K562 (cell line): ENCODE results near the gene CTSS. TPM values are rescaled to one million over a fixed set of nuclear protein-coding genes. Genes with fewer than 3 reads are reported as not detected.
A peak's percentile ranks its signal among the peaks of the same experiment; 100 is the strongest.

Source experiments
- ATAC-seq: fragments of 200-7000 bp; cut with Tn5 transposase; 3 replicates; pipeline ENCODE4 v1.9.1; 2020; ENCODE audit warnings: moderate library complexity
- BruUV-seq: library from RNA; stranded (reverse); fragments of 400-500 nt; replicated peaks from 2 replicates; lab custom pipeline; 2021; lab: Mats Ljungman, UMichigan
- CTCF ChIA-PET: fragments of 300-600 bp; formaldehyde crosslinking; extraction: SDS; loops from one replicate; lab custom pipeline; 2021; ENCODE audit warnings: low intra/inter-chr PET ratio; lab: Yijun Ruan, JAX
- POLR2A ChIA-PET: fragments of 300-600, 350-650 bp; sonication (Branson Sonifier 250); formaldehyde crosslinking; extraction: SDS; loops from one replicate; lab custom pipeline; 2021; ENCODE audit warnings: antibody characterized with exemption, inconsistent platforms; lab: Yijun Ruan, JAX
- DNase-seq, 4 experiments: peaks; one replicate each; pipeline versions ENCODE4 v3.0.0 to v3.0.0-alpha.2; 2011 to 2018; ENCODE audit warnings: low spot score in 3 of 4, mixed read lengths in 3 of 4; ENCODE audit errors: extremely low read depth in 1 of 4
- FAIRE-seq: peaks from 2 replicates; lab custom pipeline; 2011; peaks lifted over from hg19 to GRCh38; lab: Jason Lieb, UNC
- H2AFZ ChIP-seq: 2 replicates; pipeline ENCODE4 v1.6.0; 2011; ENCODE audit warnings: low read depth, low read length, control low read depth, inconsistent platforms
- H3K27ac ChIP-seq: fragments of 200-600 bp; 3 replicates; pipeline ENCODE4 v1.8.0; 2011; ENCODE audit warnings: low read depth, mild to moderate bottlenecking, control low read depth, inconsistent platforms, low read length, moderate library complexity, mixed read lengths; ENCODE audit errors: extremely low read depth
- H3K27me3 ChIP-seq, 2 experiments: fragments of 300-600 bp in 1 of 2; 2 replicates in 1 of 2; 3 replicates in 1 of 2; pipeline versions ENCODE4 v1.6.0 to v1.8.0; 2011; ENCODE audit warnings: inconsistent platforms in 2 of 2, low read length in 2 of 2, mild to moderate bottlenecking in 1 of 2, mixed read lengths in 1 of 2, moderate library complexity in 1 of 2; ENCODE audit not compliant: control insufficient read depth in 2 of 2, insufficient read depth in 2 of 2
- H3K36me3 ChIP-seq: fragments of 300-600 bp; 3 replicates; pipeline ENCODE4 v1.8.0; 2011; ENCODE audit warnings: mild to moderate bottlenecking, low read length, inconsistent platforms; ENCODE audit not compliant: control insufficient read depth, insufficient read depth
- H3K4me1 ChIP-seq, 2 experiments: fragments of 200-600 bp in 1 of 2; replicated peaks in 1 of 2; 2 replicates in 1 of 2; 3 replicates in 1 of 2; pipeline versions ENCODE4 v1.5.1 to v1.8.0; 2011; ENCODE audit warnings: inconsistent platforms in 2 of 2, low read length in 2 of 2, mild to moderate bottlenecking in 1 of 2, mixed read lengths in 1 of 2, moderate library complexity in 1 of 2; ENCODE audit not compliant: control insufficient read depth in 2 of 2, insufficient read depth in 2 of 2
- H3K4me2 ChIP-seq: 2 replicates; pipeline ENCODE4 v1.6.1; 2011; ENCODE audit warnings: low read length, control low read depth, inconsistent platforms, mixed read lengths; ENCODE audit not compliant: insufficient read depth
- H3K4me3 ChIP-seq: fragments of 200-600 bp; sonication (generic), shearing (Covaris generic); 2 replicates; pipeline ENCODE4 v1.5.1; 2016; ENCODE audit warnings: control low read depth, inconsistent platforms
- H3K79me2 ChIP-seq: fragments of 200-600 bp; 3 replicates; pipeline ENCODE4 v1.8.0; 2011; ENCODE audit warnings: low read length, inconsistent platforms; ENCODE audit not compliant: control insufficient read depth, insufficient read depth
- H3K9ac ChIP-seq, 2 experiments: 2 replicates each; pipeline versions ENCODE4 v1.6.0 to v1.6.1; 2011; ENCODE audit warnings: low read depth in 2 of 2, low read length in 2 of 2, control low read depth in 1 of 2, inconsistent platforms in 1 of 2, mild to moderate bottlenecking in 1 of 2, mixed read lengths in 1 of 2; ENCODE audit not compliant: insufficient read depth in 1 of 2
- H3K9me1 ChIP-seq: one replicate; pipeline ENCODE4 v1.6.0; 2011; ENCODE audit warnings: inconsistent platforms, mild to moderate bottlenecking, low read length, moderate library complexity; ENCODE audit not compliant: control insufficient read depth, insufficient read depth
- H3K9me3 ChIP-seq: replicated peaks from 2 replicates; pipeline ENCODE4 v1.5.1; 2011; ENCODE audit warnings: low read depth, low read length, inconsistent platforms; ENCODE audit not compliant: control insufficient read depth, insufficient read depth
- H4K20me1 ChIP-seq: replicated peaks from 2 replicates; pipeline ENCODE4 v1.6.1; 2011; ENCODE audit warnings: low read length, inconsistent platforms, mixed read lengths; ENCODE audit not compliant: control insufficient read depth, insufficient read depth
- EHMT2 ChIP-seq: fragments of 450-650 bp; IDR thresholded peaks from 2 replicates; pipeline ENCODE4 v1.6.1; 2018; ENCODE audit warnings: antibody characterized with exemption
- FOS ChIP-seq: IDR thresholded peaks from 3 replicates; pipeline ENCODE4 v1.6.1; 2011; ENCODE audit not compliant: insufficient read length; ENCODE audit errors: extremely low read depth
- ILK ChIP-seq: fragments of 450-650 bp; IDR thresholded peaks from 2 replicates; pipeline ENCODE4 v1.6.1; 2016; ENCODE audit warnings: missing genetic modification characterization, low read depth, mild to moderate bottlenecking, missing compliant biosample characterization, moderate library complexity, borderline replicate concordance
- MEIS2 ChIP-seq: fragments of 450-650 bp; IDR thresholded peaks from 2 replicates; pipeline ENCODE4 v1.6.1; 2014; ENCODE audit warnings: mild to moderate bottlenecking; ENCODE audit not compliant: partially characterized antibody
- MTF1 ChIP-seq: fragments of 250-450 bp; sonication (Bioruptor Pico); IDR thresholded peaks from 2 replicates; pipeline ENCODE4 v1.9.0; 2021; ENCODE audit warnings: moderate library complexity, mild to moderate bottlenecking, inconsistent platforms, borderline replicate concordance
- NR2F6 ChIP-seq: fragments of 450-650 bp; formaldehyde crosslinking; IDR thresholded peaks from 2 replicates; pipeline ENCODE4 v1.4.0; 2020; ENCODE audit warnings: mild to moderate bottlenecking
- RFX1 ChIP-seq: fragments of 450-650 bp; IDR thresholded peaks from 2 replicates; pipeline ENCODE4 v1.6.1; 2016; ENCODE audit warnings: mild to moderate bottlenecking, moderate library complexity
- TAL1 ChIP-seq: fragments of 450-650 bp; IDR thresholded peaks from 2 replicates; pipeline ENCODE4 v1.6.1; 2016; ENCODE audit warnings: mild to moderate bottlenecking
- XRCC4 ChIP-seq: IDR thresholded peaks from one replicate; pipeline ENCODE4 v1.6.1; 2011; ENCODE audit not compliant: insufficient read depth, insufficient read length; ENCODE audit errors: extremely low read depth
- WGBS: fragments of 100-300 bp; shearing (Covaris generic); methylation state at CpG from one replicate; pipeline ENCODE4 v1.1.6; 2016; ENCODE audit warnings: low coverage, mixed read lengths; ENCODE audit not compliant: insufficient coverage; ENCODE audit errors: missing lambda C conversion rate; 5-methylcytosine and 5-hydroxymethylcytosine counted together
- in situ Hi-C: fragments of 300-500 bp; cut with MboI; formaldehyde crosslinking; loops from 4 replicates; pipeline ENCODE4 v1.15.0; 2018; ENCODE audit warnings: inconsistent platforms, mixed read lengths
- intact Hi-C: fragments of 100-400 bp; cut with micrococcal nuclease; formaldehyde crosslinking; loops from 2 replicates; pipeline ENCODE4 v1.14.2; 2022
- polyA plus RNA-seq, 8 experiments: library from polyadenylated mRNA; depleted of rRNA in 4 of 8; stranded (reverse) in 5 of 8; unstranded in 3 of 8; fragments of >200 nt; fragmentation: Nextera tagmentation in 2 of 8; fragmentation: Illumina TruSeq in 1 of 8; extraction: Ambion mirVana in 2 of 8; extraction: Trizol in 1 of 8; gene quantifications; 2 replicates each; pipeline versions ENCODE4 v1.2.1 to v1.2.3, GENCODE V29; 2011 to 2014; ENCODE audit warnings: inconsistent platforms in 1 of 8, missing spikeins in 1 of 8
- total RNA-seq, 7 experiments: library from RNA; depleted of rRNA in 6 of 7; stranded (reverse); fragments of >200 nt in 6 of 7; fragmentation: Illumina TruSeq in 2 of 7; extraction: Trizol in 2 of 7; gene quantifications; 2 replicates each; pipeline versions ENCODE4 v1.2.1 to v1.2.3, GENCODE V29; 2011 to 2021; ENCODE audit warnings: low replicate concordance in 1 of 7
- TF ChIP-seq, protein P1 (sequence below): fragments of 250-450 bp; sonication (Bioruptor Pico); IDR thresholded peaks from 2 replicates; pipeline ENCODE4 v1.8.0; 2022; ENCODE audit warnings: inconsistent platforms, mild to moderate bottlenecking, moderate library complexity, borderline replicate concordance
- TF ChIP-seq, protein P2 (sequence below), 2 experiments: fragments of 450-650 bp; conservative IDR thresholded peaks; 2 replicates each; pipeline ENCODE4 v1.6.1; 2017; ENCODE audit warnings: mild to moderate bottlenecking in 2 of 2, moderate library complexity in 2 of 2
- TF ChIP-seq, protein P3 (sequence below): sonication (generic); formaldehyde crosslinking; IDR thresholded peaks from 2 replicates; pipeline ENCODE4 v1.8.0; 2023; ENCODE audit warnings: missing genetic modification reagents, mild to moderate bottlenecking, borderline replicate concordance
- TF ChIP-seq, protein P4 (sequence below): fragments of 450-650 bp; formaldehyde crosslinking; IDR thresholded peaks from 2 replicates; pipeline ENCODE4 v1.4.0; 2020; ENCODE audit warnings: mild to moderate bottlenecking, moderate library complexity

The CTSS gene
- total and polyA plus RNA-seq, 9 of the 15 experiments (the other 6 are each of a cell fraction or from before 2014, with no cell fraction given), result 8.6 to 24.9 (median 10.3) TPM

DNA sequence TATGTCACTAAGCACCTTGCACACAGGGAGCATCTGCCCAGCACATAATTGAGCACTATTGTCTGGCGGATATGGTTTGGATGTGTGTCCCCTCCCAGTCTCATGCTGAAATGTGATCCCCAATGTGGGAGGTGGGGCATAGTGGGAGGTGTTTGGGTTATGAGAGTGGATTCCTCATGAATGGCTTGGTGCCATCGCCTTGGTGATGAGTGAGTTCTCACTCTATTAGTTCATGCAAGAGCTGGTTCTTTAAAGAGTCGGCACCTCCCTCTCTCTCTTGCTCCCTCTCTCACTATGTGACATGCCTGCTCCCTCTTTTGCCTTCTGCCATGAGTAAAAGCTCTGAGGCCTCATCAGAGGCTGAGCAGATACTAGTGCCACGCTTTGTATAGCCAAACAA, 32.9 kb upstream of the CTSS start:
- BruUV-seq, result no TSS peak
- no peaks in the 10 kb centered on the region for H4K20me1 ChIP-seq
- intact Hi-C loops, result no loop called here
- peak overlapping the region; percentile 5; the same call in 1 of the 2 replicates for H3K4me2 ChIP-seq
- 43% methylated on average over 4 of the region's 4 CpGs for WGBS
- peak; percentile 74 for ATAC-seq
- in situ Hi-C loops, result no loop called here
- CTCF ChIA-PET, result no interaction called here
- H2AFZ ChIP-seq, result peak overlapping the region; percentile 49; the same call in 1 of the 2 replicates
- FAIRE-seq, result no peak
- POLR2A ChIA-PET, result interaction anchor here (0.6 to 1.6 kb wide), 3 partner anchors 8 to 98 kb away, joined by 3 read pairs; no protein-coding TSS in a partner anchor
- no peak overlapping the region for H3K27ac ChIP-seq
- no peaks in the 10 kb centered on the region for H3K9me3 ChIP-seq
- TF ChIP-seq TAL1 (no peak), XRCC4 (no peak), FOS (no peak), MTF1 (no peak), NR2F6 (no peak), RFX1 (peak; percentile 20; the same call in 1 of the 2 replicates), ILK (tag) (no peak), EHMT2 (no peak), MEIS2 (peak; percentile 33)
- TF ChIP-seq, protein P1, sequence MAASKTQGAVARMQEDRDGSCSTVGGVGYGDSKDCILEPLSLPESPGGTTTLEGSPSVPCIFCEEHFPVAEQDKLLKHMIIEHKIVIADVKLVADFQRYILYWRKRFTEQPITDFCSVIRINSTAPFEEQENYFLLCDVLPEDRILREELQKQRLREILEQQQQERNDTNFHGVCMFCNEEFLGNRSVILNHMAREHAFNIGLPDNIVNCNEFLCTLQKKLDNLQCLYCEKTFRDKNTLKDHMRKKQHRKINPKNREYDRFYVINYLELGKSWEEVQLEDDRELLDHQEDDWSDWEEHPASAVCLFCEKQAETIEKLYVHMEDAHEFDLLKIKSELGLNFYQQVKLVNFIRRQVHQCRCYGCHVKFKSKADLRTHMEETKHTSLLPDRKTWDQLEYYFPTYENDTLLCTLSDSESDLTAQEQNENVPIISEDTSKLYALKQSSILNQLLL (CRISPR knock-in tag), result no peak
- TF ChIP-seq, protein P2, sequence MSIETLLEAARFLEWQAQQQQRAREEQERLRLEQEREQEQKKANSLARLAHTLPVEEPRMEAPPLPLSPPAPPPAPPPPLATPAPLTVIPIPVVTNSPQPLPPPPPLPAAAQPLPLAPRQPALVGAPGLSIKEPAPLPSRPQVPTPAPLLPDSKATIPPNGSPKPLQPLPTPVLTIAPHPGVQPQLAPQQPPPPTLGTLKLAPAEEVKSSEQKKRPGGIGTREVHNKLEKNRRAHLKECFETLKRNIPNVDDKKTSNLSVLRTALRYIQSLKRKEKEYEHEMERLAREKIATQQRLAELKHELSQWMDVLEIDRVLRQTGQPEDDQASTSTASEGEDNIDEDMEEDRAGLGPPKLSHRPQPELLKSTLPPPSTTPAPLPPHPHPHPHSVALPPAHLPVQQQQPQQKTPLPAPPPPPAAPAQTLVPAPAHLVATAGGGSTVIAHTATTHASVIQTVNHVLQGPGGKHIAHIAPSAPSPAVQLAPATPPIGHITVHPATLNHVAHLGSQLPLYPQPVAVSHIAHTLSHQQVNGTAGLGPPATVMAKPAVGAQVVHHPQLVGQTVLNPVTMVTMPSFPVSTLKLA (conservative IDR thresholded peaks at IDR 0.05), result no peak
- TF ChIP-seq, protein P3, sequence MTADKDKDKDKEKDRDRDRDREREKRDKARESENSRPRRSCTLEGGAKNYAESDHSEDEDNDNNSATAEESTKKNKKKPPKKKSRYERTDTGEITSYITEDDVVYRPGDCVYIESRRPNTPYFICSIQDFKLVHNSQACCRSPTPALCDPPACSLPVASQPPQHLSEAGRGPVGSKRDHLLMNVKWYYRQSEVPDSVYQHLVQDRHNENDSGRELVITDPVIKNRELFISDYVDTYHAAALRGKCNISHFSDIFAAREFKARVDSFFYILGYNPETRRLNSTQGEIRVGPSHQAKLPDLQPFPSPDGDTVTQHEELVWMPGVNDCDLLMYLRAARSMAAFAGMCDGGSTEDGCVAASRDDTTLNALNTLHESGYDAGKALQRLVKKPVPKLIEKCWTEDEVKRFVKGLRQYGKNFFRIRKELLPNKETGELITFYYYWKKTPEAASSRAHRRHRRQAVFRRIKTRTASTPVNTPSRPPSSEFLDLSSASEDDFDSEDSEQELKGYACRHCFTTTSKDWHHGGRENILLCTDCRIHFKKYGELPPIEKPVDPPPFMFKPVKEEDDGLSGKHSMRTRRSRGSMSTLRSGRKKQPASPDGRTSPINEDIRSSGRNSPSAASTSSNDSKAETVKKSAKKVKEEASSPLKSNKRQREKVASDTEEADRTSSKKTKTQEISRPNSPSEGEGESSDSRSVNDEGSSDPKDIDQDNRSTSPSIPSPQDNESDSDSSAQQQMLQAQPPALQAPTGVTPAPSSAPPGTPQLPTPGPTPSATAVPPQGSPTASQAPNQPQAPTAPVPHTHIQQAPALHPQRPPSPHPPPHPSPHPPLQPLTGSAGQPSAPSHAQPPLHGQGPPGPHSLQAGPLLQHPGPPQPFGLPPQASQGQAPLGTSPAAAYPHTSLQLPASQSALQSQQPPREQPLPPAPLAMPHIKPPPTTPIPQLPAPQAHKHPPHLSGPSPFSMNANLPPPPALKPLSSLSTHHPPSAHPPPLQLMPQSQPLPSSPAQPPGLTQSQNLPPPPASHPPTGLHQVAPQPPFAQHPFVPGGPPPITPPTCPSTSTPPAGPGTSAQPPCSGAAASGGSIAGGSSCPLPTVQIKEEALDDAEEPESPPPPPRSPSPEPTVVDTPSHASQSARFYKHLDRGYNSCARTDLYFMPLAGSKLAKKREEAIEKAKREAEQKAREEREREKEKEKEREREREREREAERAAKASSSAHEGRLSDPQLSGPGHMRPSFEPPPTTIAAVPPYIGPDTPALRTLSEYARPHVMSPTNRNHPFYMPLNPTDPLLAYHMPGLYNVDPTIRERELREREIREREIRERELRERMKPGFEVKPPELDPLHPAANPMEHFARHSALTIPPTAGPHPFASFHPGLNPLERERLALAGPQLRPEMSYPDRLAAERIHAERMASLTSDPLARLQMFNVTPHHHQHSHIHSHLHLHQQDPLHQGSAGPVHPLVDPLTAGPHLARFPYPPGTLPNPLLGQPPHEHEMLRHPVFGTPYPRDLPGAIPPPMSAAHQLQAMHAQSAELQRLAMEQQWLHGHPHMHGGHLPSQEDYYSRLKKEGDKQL, result no peak
- TF ChIP-seq, protein P4, sequence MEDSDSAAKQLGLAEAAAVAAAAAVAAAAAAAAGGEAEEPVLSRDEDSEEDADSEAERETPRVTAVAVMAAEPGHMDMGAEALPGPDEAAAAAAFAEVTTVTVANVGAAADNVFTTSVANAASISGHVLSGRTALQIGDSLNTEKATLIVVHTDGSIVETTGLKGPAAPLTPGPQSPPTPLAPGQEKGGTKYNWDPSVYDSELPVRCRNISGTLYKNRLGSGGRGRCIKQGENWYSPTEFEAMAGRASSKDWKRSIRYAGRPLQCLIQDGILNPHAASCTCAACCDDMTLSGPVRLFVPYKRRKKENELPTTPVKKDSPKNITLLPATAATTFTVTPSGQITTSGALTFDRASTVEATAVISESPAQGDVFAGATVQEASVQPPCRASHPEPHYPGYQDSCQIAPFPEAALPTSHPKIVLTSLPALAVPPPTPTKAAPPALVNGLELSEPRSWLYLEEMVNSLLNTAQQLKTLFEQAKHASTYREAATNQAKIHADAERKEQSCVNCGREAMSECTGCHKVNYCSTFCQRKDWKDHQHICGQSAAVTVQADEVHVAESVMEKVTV (CRISPR knock-in tag), result no peak
- TF ChIP-seq, all 486 proteins: peak for 2
- H3K79me2 ChIP-seq, result no peaks in the 10 kb centered on the region
- no peaks in the 10 kb centered on the region for H3K27me3 ChIP-seq
- H3K4me3 ChIP-seq, result no peak overlapping the region
- peak in 1 of 4 experiments; percentile 45 for DNase-seq
- H3K9me1 ChIP-seq, result no peaks in the 10 kb centered on the region
- no peaks in the 10 kb centered on the region for H3K36me3 ChIP-seq
- peaks cover 0 to 11% of the 10 kb centered on the region in 2 experiments; a peak in 2 of 5 replicates for H3K4me1 ChIP-seq
- H3K9ac ChIP-seq, result no peak overlapping the region
